Lower lobe of right lung (tissue), 2 donors: Measurements from ENCODE around the gene PKDCC. TPM values are rescaled to one million over a fixed set of nuclear protein-coding genes. Genes with fewer than 3 reads are reported as not detected.

ENCODE experiments used
- ATAC-seq, 2 donors: fragments of 200-7000 bp; cut with Tn5 transposase; one replicate each; pipeline ENCODE4 v1.9.1; 2020 to 2022; ENCODE audit warnings: mild to moderate bottlenecking in 2 of 2, moderate library complexity in 2 of 2
- DNase-seq: peaks from one replicate; pipeline ENCODE4 v3.0.0-alpha.2; 2020
- H3K27ac ChIP-seq: fragments of 200-600 bp; one replicate; pipeline ENCODE4 v1.8.0; 2022
- H3K27me3 ChIP-seq: fragments of 200-600 bp; one replicate; pipeline ENCODE4 v1.8.0; 2022; ENCODE audit warnings: low read depth
- H3K36me3 ChIP-seq: fragments of 200-600 bp; one replicate; pipeline ENCODE4 v1.8.0; 2022; ENCODE audit warnings: mild to moderate bottlenecking
- H3K4me1 ChIP-seq: fragments of 200-600 bp; one replicate; pipeline ENCODE4 v1.8.0; 2022
- H3K4me3 ChIP-seq: fragments of 200-600 bp; one replicate; pipeline ENCODE4 v1.8.0; 2022; ENCODE audit warnings: mild to moderate bottlenecking
- H3K9me3 ChIP-seq: fragments of 200-600 bp; one replicate; pipeline ENCODE4 v1.8.0; 2022
- CTCF ChIP-seq: fragments of 200-600 bp; IDR thresholded peaks from one replicate; pipeline ENCODE4 v1.8.0; 2022; ENCODE audit warnings: antibody characterized with exemption, mild to moderate bottlenecking
- intact Hi-C: fragments of 100-400 bp; cut with DNase I; formaldehyde crosslinking; loops from one replicate; pipeline ENCODE4 v1.11.0; 2022
- total RNA-seq: library from RNA; stranded (reverse); fragmentation: NEBNext Ultra II Directional; extraction: Animal tissue kit (Norgen Biotek cat#: 25700); gene quantifications from one replicate; pipeline ENCODE4 v1.2.1, GENCODE V29; 2021
- donor health status: DM: no; HTN: yes; CAD: no; lungs with severe emphysema.

The PKDCC gene
- total RNA-seq, 1 donor from 2014 or later = 65.8 TPM

GRCh38 chr2:42036940-42037339 lies 10.9 kb upstream of the PKDCC start:
- intact Hi-C loops = no loop called here
- no peak for TF ChIP-seq CTCF
- no peaks in the 10 kb centered on the region for H3K9me3 ChIP-seq
- ATAC-seq (no peak), DNase-seq (no peak)
- H3K27me3 ChIP-seq = no peaks in the 10 kb centered on the region
- no peaks in the 10 kb centered on the region for H3K36me3 ChIP-seq
- no peaks in the 10 kb centered on the region for H3K4me1 ChIP-seq
- H3K27ac ChIP-seq = no peak overlapping the region
- no peak overlapping the region for H3K4me3 ChIP-seq

- TF ChIP-seq CTCF = no peak
- no peak for ATAC-seq
Measured at GRCh38 chr2:42040643-42041278, 7.1 kb upstream of the PKDCC start.

GRCh38 chr2:42041377-42042127 lies 6.3 kb upstream of the PKDCC start:
- DNase-seq (no peak), ATAC-seq (no peak)
- no peaks in the 10 kb centered on the region for H3K9me3 ChIP-seq
- no peak for TF ChIP-seq CTCF
- no peak overlapping the region for H3K27ac ChIP-seq
- no peaks in the 10 kb centered on the region for H3K27me3 ChIP-seq
- no peaks in the 10 kb centered on the region for H3K4me1 ChIP-seq
- H3K4me3 ChIP-seq = no peak overlapping the region
- intact Hi-C loops = no loop called here
- H3K36me3 ChIP-seq = no peaks in the 10 kb centered on the region

More at GRCh38 chr2:42040643-42041278, 7.1 kb upstream of the PKDCC start:
- Histone ChIP-seq H3K9me3 (no peaks in the 10 kb centered on the region), H3K27ac (no peak overlapping the region), H3K27me3 (no peaks in the 10 kb centered on the region), H3K4me3 (no peak overlapping the region), H3K36me3 (no peaks in the 10 kb centered on the region), H3K4me1 (no peaks in the 10 kb centered on the region)
- no peak for DNase-seq
- intact Hi-C loops = no loop called here

DNA sequence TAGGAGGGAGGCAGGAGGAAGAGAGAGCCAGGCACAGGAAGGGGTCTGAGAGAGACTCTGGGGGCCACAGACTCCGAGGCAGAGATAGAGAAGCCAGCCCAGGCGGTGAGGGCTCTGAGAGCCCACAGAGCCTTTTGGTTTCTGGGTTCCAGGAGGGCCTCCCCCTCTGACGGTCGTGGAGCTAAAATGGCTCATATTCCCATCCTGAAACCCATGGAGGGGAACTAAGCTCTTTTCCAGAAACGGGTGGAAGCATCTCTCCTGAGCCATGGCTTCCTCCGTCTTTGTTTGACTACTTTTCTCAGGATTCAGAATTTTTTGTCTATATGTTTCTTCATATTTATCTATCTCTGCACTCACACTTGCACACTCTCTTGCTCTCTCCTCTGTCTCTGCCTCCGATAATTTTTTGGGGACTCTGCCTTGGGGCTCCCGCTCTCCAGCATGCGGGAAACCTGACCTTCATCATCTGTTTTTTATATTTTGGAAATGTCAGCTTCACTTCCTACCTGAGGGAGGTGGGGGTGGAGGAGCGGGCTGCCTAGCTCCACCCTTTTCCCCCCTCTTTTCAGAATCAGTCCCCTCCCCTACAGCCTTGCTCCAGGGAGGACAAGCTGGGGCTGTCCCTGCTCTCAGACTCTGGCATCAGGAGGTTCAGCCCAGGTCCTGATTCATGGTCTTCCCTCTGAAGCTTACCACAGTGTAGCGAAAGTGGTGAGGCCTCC lies 5.0 kb upstream of the PKDCC start:
- no peak overlapping the region for H3K4me3 ChIP-seq
- peaks cover 5% of the 10 kb centered on the region for H3K27me3 ChIP-seq
- DNase-seq = no peak
- no peaks in the 10 kb centered on the region for H3K9me3 ChIP-seq
- H3K36me3 ChIP-seq = no peaks in the 10 kb centered on the region
- H3K4me1 ChIP-seq = peaks cover 8% of the 10 kb centered on the region
- H3K27ac ChIP-seq = no peak overlapping the region
- TF ChIP-seq CTCF = no peak
- no peak for ATAC-seq
- intact Hi-C loops = no loop called here

DNA sequence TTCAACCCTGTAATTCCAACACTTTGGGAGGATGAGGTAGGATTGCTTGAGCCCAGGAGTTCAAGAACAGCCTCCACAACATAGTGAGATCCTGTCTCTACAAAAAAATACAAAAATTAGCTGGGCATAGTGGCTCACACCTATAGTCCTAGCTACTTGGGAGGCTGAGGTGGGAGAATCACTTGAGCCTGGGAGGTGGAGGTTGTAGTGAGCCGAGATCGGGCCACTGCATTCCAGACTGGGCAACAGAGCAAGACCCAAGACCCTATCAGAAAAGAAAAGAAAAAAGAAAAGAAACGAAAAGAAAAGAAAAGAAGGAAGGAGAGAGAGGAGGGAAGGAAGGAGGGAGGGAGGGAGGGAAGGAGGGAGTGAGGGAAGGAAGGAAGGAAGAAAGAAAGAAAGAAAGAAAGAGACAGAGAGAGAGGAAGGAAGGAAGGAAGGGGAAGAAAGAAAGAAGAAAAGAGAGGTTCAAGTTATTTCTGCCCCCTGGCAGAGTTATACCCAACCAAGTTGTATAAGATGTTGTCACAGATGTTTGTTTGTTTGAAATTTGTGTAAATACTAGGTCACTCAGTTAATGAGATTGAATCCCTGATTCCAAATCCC lies 3.9 kb upstream of the PKDCC start:
- Histone ChIP-seq H3K27me3 (peaks cover 9% of the 10 kb centered on the region), H3K36me3 (no peaks in the 10 kb centered on the region), H3K27ac (no peak overlapping the region), H3K9me3 (no peaks in the 10 kb centered on the region), H3K4me3 (no peak overlapping the region), H3K4me1 (peaks cover 12% of the 10 kb centered on the region)
- DNase-seq (no peak), ATAC-seq (no peak)
- intact Hi-C loops = no loop called here
- TF ChIP-seq CTCF = no peak
